ENCODE data around the gene COL27A1. TPM values are rescaled to one million over a fixed set of nuclear protein-coding genes. Genes with fewer than 3 reads are reported as not detected.

COL27A1 gene
- total RNA-seq, 1 donor from 2014 or later: 1.3 TPM

- FAIRE-seq (no peak), DNase-seq (ENCODE audit: low read depth) (no peak)
- H3K4me3 ChIP-seq (ENCODE audit: low read depth, low read length): no peak overlapping the region
- H3K36me3 ChIP-seq (ENCODE audit: control insufficient read depth, insufficient read depth, low read length): peaks cover 13% of the 10 kb centered on the region
- no peaks in the 10 kb centered on the region for H3K27me3 ChIP-seq (ENCODE audit: control insufficient read depth, insufficient read depth, low read length)
- TF ChIP-seq CTCF (IDR thresholded peaks at IDR 0.05; ENCODE audit: insufficient read depth, low read length, severe bottlenecking): no peak
These were observed 53.8 kb downstream of the COL27A1 start for GRCh38 chr9:114209151-114209550.

GRCh38 chr9:114210136-114210535, 54.8 kb downstream of the COL27A1 start:
- TF ChIP-seq CTCF (IDR thresholded peaks at IDR 0.05; ENCODE audit: insufficient read depth, low read length, severe bottlenecking): no peak
- Histone ChIP-seq H3K27me3 (ENCODE audit: control insufficient read depth, insufficient read depth, low read length) (no peaks in the 10 kb centered on the region), H3K36me3 (ENCODE audit: control insufficient read depth, insufficient read depth, low read length) (peaks cover 13% of the 10 kb centered on the region), H3K4me3 (ENCODE audit: low read depth, low read length) (no peak overlapping the region)
- no peak for FAIRE-seq
- no peak for DNase-seq (ENCODE audit: low read depth)

GRCh38 chr9:114210691-114211276, 55.4 kb downstream of the COL27A1 start:
- FAIRE-seq (no peak), DNase-seq (ENCODE audit: low read depth) (no peak)
- Histone ChIP-seq H3K27me3 (ENCODE audit: control insufficient read depth, insufficient read depth, low read length) (no peaks in the 10 kb centered on the region), H3K36me3 (ENCODE audit: control insufficient read depth, insufficient read depth, low read length) (peaks cover 11% of the 10 kb centered on the region), H3K4me3 (ENCODE audit: low read depth, low read length) (no peak overlapping the region)
- TF ChIP-seq CTCF (IDR thresholded peaks at IDR 0.05; ENCODE audit: insufficient read depth, low read length, severe bottlenecking): no peak

- no peaks in the 10 kb centered on the region for H3K27me3 ChIP-seq (ENCODE audit: control insufficient read depth, insufficient read depth, low read length)
- peaks cover 8% of the 10 kb centered on the region for H3K36me3 ChIP-seq (ENCODE audit: control insufficient read depth, insufficient read depth, low read length)
- no peak for TF ChIP-seq CTCF (IDR thresholded peaks at IDR 0.05; ENCODE audit: insufficient read depth, low read length, severe bottlenecking)
- no peak overlapping the region for H3K4me3 ChIP-seq (ENCODE audit: low read depth, low read length)
- peak; percentile 25 for DNase-seq (ENCODE audit: low read depth)
- FAIRE-seq: no peak
These were observed 57.5 kb downstream of the COL27A1 start for GRCh38 chr9:114212826-114213225.

- Histone ChIP-seq H3K36me3 (ENCODE audit: control insufficient read depth, insufficient read depth, low read length) (peaks cover 7% of the 10 kb centered on the region), H3K4me3 (ENCODE audit: low read depth, low read length) (no peak overlapping the region), H3K27me3 (ENCODE audit: control insufficient read depth, insufficient read depth, low read length) (no peaks in the 10 kb centered on the region)
- DNase-seq (ENCODE audit: low read depth) (no peak), FAIRE-seq (no peak)
- no peak for TF ChIP-seq CTCF (IDR thresholded peaks at IDR 0.05; ENCODE audit: insufficient read depth, low read length, severe bottlenecking)
These were observed 58.2 kb downstream of the COL27A1 start for GRCh38 chr9:114213566-114213965.

- Histone ChIP-seq H3K4me3 (ENCODE audit: low read depth, low read length) (no peak overlapping the region), H3K27me3 (ENCODE audit: control insufficient read depth, insufficient read depth, low read length) (no peaks in the 10 kb centered on the region), H3K36me3 (ENCODE audit: control insufficient read depth, insufficient read depth, low read length) (peaks cover 5% of the 10 kb centered on the region)
- TF ChIP-seq CTCF (IDR thresholded peaks at IDR 0.05; ENCODE audit: insufficient read depth, low read length, severe bottlenecking): no peak
- FAIRE-seq: no peak
- DNase-seq (ENCODE audit: low read depth): peak; percentile 47
These were observed 58.8 kb downstream of the COL27A1 start for GRCh38 chr9:114214181-114214580.
